Spleen (tissue), 11 donors: ENCODE results near the gene RBMS3. TPM values are rescaled to one million over a fixed set of nuclear protein-coding genes. Genes with fewer than 3 reads are reported as not detected.
"Not testable (repeated sequence)": the region's sequence is repeated elsewhere in the genome, so short reads cannot be mapped to it uniquely, and the experiment has no call there.

Source experiments
- DNase-seq: peaks from one replicate; pipeline ENCODE4 v3.0.0-alpha.2; 2020
- H3K27ac ChIP-seq, 8 donors: fragments of 200-600 bp; sonication (generic) in 7 of 8; 1 replicate in 4 of 8; 2 replicates in 4 of 8; pipeline versions ENCODE4 v1.5.0 to v1.8.0; 2016 to 2021; ENCODE audit warnings: inconsistent platforms in 4 of 8, mild to moderate bottlenecking in 4 of 8, moderate library complexity in 1 of 8
- H3K27me3 ChIP-seq, 7 donors: fragments of 200-600 bp; sonication (generic) in 6 of 7; replicated peaks in 1 of 7; 1 replicate in 4 of 7; 2 replicates in 3 of 7; pipeline versions ENCODE4 v1.5.0 to v1.8.0; 2016 to 2021; ENCODE audit warnings: inconsistent platforms in 3 of 7, mild to moderate bottlenecking in 1 of 7
- H3K36me3 ChIP-seq, 6 donors: fragments of 200-600 bp; sonication (generic) in 5 of 6; 1 replicate in 4 of 6; 2 replicates in 2 of 6; pipeline versions ENCODE4 v1.5.0 to v1.8.0; 2016 to 2021; ENCODE audit warnings: inconsistent platforms in 2 of 6
- H3K4me1 ChIP-seq, 6 donors: fragments of 200-600 bp; sonication (generic) in 5 of 6; 1 replicate in 3 of 6; 2 replicates in 3 of 6; pipeline versions ENCODE4 v1.5.0 to v1.8.0; 2016 to 2021; ENCODE audit warnings: inconsistent platforms in 3 of 6
- H3K4me3 ChIP-seq, 8 donors: fragments of 200-600 bp; sonication (generic) in 7 of 8; 1 replicate in 4 of 8; 2 replicates in 4 of 8; pipeline versions ENCODE4 v1.5.0 to v1.8.0; 2016 to 2021; ENCODE audit warnings: inconsistent platforms in 4 of 8, mild to moderate bottlenecking in 4 of 8, moderate library complexity in 2 of 8
- H3K9me3 ChIP-seq, 8 donors: fragments of 200-600 bp; sonication (generic) in 7 of 8; 1 replicate in 4 of 8; 2 replicates in 4 of 8; pipeline versions ENCODE4 v1.5.0 to v1.8.0; 2016 to 2021; ENCODE audit warnings: inconsistent platforms in 4 of 8
- POLR2A ChIP-seq, 3 donors: fragments of 450-650 bp; IDR thresholded peaks; one replicate each; pipeline ENCODE4 v1.5.1; 2017; ENCODE audit warnings: antibody characterized with exemption in 3 of 3, mild to moderate bottlenecking in 1 of 3
- POLR2AphosphoS5 ChIP-seq, 3 donors: sonication (generic); formaldehyde crosslinking; IDR thresholded peaks; one replicate each; pipeline ENCODE4 v1.5.1; 2017; ENCODE audit warnings: antibody characterized with exemption in 3 of 3
- WGBS, 5 donors: extraction: QIAGEN DNeasy Blood & Tissue Kit in 3 of 5; methylation state at CpG; one replicate each; pipeline versions ENCODE4 v1.1.5 to v1.1.7; 2013 to 2018; 5-methylcytosine and 5-hydroxymethylcytosine counted together
- intact Hi-C: fragments of 100-400 bp; cut with DNase I; formaldehyde crosslinking; loops from one replicate; pipeline ENCODE4 v1.15.0; 2023; ENCODE audit warnings: low total_unique reads
- polyA plus RNA-seq, 3 donors: library from polyadenylated mRNA; stranded (reverse); fragments of 200-250 nt; gene quantifications; one replicate each; pipeline ENCODE4 v1.2.1, GENCODE V29; 2013
- total RNA-seq, 7 donors: library from RNA; depleted of rRNA in 3 of 7; stranded (reverse); fragments of >200 nt in 3 of 7; fragmentation: NEBNext Ultra II Directional in 4 of 7; extraction: Animal tissue kit (Norgen Biotek cat#: 25700) in 4 of 7; gene quantifications; one replicate each; pipeline versions ENCODE4 v1.1.0 to v1.2.1, GENCODE V29; 2016 to 2021
- TF ChIP-seq, protein P1 (sequence below), 11 experiments: fragments of 200-600 bp in 7 of 11; fragments of 450-650 bp in 4 of 11; sonication (generic) in 4 of 11; IDR thresholded peaks in 8 of 11; conservative IDR thresholded peaks in 3 of 11; 1 replicate in 7 of 11; 2 replicates in 4 of 11; pipeline versions ENCODE4 v1.4.0 to v1.8.0; 2016 to 2021; ENCODE audit warnings: antibody characterized with exemption in 11 of 11, inconsistent platforms in 4 of 11, mild to moderate bottlenecking in 1 of 11
- donor health status: healthy with polysubstance abuse.
- donor health status: DM: no; HTN: no; CAD: no; lungs with moderate emphysema.
- donor health status: DM: no; HTN: no; CAD: no.
- donor health status: Bipolar disorder and iron deficiency.
- donor health status: healthy.
- donor health status: DM: no; HTN: no; CAD: no.
- donor health status: DM: yes; HTN: yes; CAD: no.

The RBMS3 gene
- total and polyA plus RNA-seq, 10 donors: 2.6 to 81.9 (median 52.5) TPM

DNA sequence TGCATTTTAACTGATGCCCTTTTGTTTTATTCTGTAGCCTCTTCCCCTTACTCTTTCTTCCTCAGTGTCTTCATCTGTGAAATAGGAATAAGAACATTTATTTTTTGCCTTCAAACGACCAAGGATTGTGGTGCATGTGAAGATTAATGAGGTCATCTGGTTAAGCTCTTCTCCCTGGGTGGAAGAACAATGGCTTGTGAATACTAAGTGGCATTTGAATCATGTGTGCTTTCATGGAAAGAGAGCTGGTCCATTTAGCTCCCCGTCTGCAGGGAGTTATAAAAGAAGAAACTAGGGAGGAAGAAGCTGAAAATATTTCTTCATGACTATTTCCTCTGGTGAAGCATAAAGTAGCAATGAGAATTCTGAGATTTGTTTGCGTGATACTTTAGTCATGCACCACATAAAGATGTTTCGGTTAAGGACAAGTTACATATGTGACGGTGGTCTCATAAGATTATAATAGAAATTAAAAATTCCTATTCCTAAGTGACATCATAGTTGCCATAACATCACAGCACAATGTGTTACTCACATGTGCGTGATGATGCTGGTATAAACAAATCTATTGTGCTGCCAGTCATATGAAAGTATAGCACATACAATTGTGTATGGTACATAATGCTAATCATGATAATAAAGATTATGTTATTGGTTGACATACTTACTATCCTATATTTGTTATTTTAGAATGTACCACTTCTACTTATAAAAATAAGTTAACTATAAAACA lies 374.3 kb downstream of the RBMS3 start:
- H3K4me3 ChIP-seq: no peak overlapping the region
- 76 to 83% (median 82%) methylated on average over 6 of the region's 6 CpGs for WGBS, 5 donors
- no peak overlapping the region for H3K27ac ChIP-seq
- intact Hi-C loops: no loop called here
- no peak for TF ChIP-seq POLR2AphosphoS5 (IDR thresholded peaks at IDR 0.05)
- TF ChIP-seq, protein P1, sequence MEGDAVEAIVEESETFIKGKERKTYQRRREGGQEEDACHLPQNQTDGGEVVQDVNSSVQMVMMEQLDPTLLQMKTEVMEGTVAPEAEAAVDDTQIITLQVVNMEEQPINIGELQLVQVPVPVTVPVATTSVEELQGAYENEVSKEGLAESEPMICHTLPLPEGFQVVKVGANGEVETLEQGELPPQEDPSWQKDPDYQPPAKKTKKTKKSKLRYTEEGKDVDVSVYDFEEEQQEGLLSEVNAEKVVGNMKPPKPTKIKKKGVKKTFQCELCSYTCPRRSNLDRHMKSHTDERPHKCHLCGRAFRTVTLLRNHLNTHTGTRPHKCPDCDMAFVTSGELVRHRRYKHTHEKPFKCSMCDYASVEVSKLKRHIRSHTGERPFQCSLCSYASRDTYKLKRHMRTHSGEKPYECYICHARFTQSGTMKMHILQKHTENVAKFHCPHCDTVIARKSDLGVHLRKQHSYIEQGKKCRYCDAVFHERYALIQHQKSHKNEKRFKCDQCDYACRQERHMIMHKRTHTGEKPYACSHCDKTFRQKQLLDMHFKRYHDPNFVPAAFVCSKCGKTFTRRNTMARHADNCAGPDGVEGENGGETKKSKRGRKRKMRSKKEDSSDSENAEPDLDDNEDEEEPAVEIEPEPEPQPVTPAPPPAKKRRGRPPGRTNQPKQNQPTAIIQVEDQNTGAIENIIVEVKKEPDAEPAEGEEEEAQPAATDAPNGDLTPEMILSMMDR (IDR thresholded peaks at IDR 0.05 in 8 of 11, conservative IDR thresholded peaks at IDR 0.05 in 3 of 11): no peak
- no peak for TF ChIP-seq POLR2A (IDR thresholded peaks at IDR 0.05)
- no peaks in the 10 kb centered on the region for H3K36me3 ChIP-seq
- no peak for DNase-seq
- peaks cover 0 to 2% (median 0%) of the 10 kb centered on the region in 8 donors for H3K9me3 ChIP-seq
- H3K4me1 ChIP-seq: no peaks in the 10 kb centered on the region
- no peaks in the 10 kb centered on the region for H3K27me3 ChIP-seq

DNA sequence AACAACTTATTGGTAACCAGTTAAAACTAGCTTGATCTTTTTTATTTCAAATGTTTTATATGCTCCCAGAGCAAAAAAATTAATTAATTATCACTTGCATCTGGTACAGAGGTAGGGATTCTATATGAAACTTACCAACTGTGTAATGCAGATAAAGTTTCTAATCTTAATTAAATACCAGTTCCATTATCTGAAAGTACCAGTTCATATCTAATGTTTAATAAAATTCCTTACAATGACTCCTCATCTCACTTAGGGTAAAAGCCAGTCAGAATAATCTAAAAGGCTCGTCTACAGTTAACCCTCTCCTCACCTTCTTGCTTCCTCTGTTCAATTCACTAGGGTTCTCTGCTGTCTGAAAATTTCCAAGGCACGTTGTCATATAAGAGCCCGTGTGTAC lies 384.8 kb downstream of the RBMS3 start:
- TF ChIP-seq, protein P1 (IDR thresholded peaks at IDR 0.05 in 8 of 11, conservative IDR thresholded peaks at IDR 0.05 in 3 of 11): no peak
- TF ChIP-seq POLR2A (IDR thresholded peaks at IDR 0.05): no peak
- Histone ChIP-seq H3K27ac (no peak overlapping the region), H3K9me3 (no peaks in the 10 kb centered on the region), H3K36me3 (no peaks in the 10 kb centered on the region), H3K4me3 (no peak overlapping the region), H3K4me1 (no peaks in the 10 kb centered on the region), H3K27me3 (no peaks in the 10 kb centered on the region)
- intact Hi-C loops: no loop called here
- WGBS, 5 donors: 71 to 82% (median 80%) methylated on average over 3 of the region's 3 CpGs
- no peak for DNase-seq

DNA sequence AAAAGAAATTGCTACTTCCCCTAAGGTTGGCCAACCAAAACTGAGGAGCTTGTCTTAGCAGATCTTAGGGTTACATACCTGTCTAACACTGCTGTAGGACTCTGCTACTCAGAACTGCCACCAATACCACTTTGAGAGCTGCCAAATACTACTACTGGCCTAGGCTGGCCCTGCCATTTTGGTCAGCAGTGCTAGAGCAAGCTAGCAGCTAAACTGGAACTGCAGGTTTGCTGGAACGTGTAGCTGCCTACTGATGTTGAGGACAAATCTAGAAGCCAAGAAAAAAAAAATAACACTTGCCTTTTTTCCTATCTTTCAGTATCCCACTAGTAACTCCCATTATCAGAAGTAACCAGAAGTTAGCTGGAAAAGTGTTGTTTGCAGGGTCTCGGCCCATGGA lies 387.4 kb downstream of the RBMS3 start:
- WGBS, 5 donors: 84 to 93% (median 88%) methylated on average over 2 of the region's 2 CpGs
- Histone ChIP-seq H3K27ac (no peak overlapping the region), H3K4me1 (no peaks in the 10 kb centered on the region), H3K36me3 (no peaks in the 10 kb centered on the region), H3K9me3 (no peaks in the 10 kb centered on the region), H3K27me3 (no peaks in the 10 kb centered on the region), H3K4me3 (no peak overlapping the region)
- intact Hi-C loops: no loop called here
- no peak for DNase-seq
- no peak for TF ChIP-seq POLR2AphosphoS5 (IDR thresholded peaks at IDR 0.05)
- TF ChIP-seq, protein P1 (IDR thresholded peaks at IDR 0.05 in 8 of 11, conservative IDR thresholded peaks at IDR 0.05 in 3 of 11): no peak
- TF ChIP-seq POLR2A (IDR thresholded peaks at IDR 0.05): no peak

- Histone ChIP-seq H3K27ac (no peak overlapping the region), H3K4me3 (no peak overlapping the region), H3K36me3 (no peaks in the 10 kb centered on the region), H3K9me3 (no peaks in the 10 kb centered on the region), H3K4me1 (no peaks in the 10 kb centered on the region), H3K27me3 (no peaks in the 10 kb centered on the region)
- no peak for DNase-seq
- TF ChIP-seq POLR2AphosphoS5 (IDR thresholded peaks at IDR 0.05): no peak
- no peak for TF ChIP-seq POLR2A (IDR thresholded peaks at IDR 0.05)
- TF ChIP-seq, protein P1 (IDR thresholded peaks at IDR 0.05 in 8 of 11, conservative IDR thresholded peaks at IDR 0.05 in 3 of 11): no peak
- WGBS, 5 donors: 57 to 94% (median 89%) methylated on average over 2 of the region's 2 CpGs
- intact Hi-C loops: no loop called here
These were observed 387.9 kb downstream of the RBMS3 start for GRCh38 chr3:29668728-29669127.

DNA sequence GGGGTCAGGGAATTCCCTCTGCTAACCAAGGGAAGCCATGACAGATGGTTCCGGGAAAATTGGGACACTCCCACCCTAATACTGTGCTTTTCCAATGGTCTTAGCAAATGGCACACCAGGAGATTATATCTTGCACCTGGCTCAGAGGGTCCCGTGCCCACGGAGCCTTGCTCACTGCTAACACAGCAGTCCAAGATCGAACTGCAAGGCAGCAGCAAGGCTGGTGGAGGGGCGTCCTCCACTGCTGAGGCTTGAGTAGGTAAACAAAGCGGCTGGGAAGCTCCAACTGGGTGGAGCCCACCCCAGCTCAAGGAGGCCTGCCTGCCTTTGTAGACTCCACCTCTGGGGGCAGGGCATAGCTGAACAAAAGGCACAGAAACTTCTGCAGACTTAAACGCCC lies 389.6 kb downstream of the RBMS3 start:
- DNase-seq, intact Hi-C loops, H3K27ac ChIP-seq, H3K4me1 ChIP-seq, H3K36me3 ChIP-seq, H3K27me3 ChIP-seq, H3K4me3 ChIP-seq, H3K9me3 ChIP-seq: not testable (repeated sequence)
- 89 to 95% (median 91%) methylated on average over 4 to 7 of the region's 7 CpGs for WGBS, 5 donors
